AG20443 (cell line): ENCODE data around the gene WDR18.
"Not testable (repeated sequence)": the region's sequence is repeated elsewhere in the genome, so short reads cannot be mapped to it uniquely, and the experiment has no call there.

Experiments used
- DNase-seq: peaks from one replicate; pipeline ENCODE4 v3.0.0; 2012; ENCODE audit warnings: low spot score, mixed read lengths

The WDR18 gene

GRCh38 chr19:1019980-1020867 is 36.1 kb downstream of the WDR18 start:
- DNase-seq = no peak

GRCh38 chr19:1020868-1021425 is 36.8 kb downstream of the WDR18 start, which contains the start of gene TMEM259:
Gene TMEM259, minus strand, starts transcription at chr19:1021123. Its CDS starts 127 bp downstream, at chr19:1020996.
- DNase-seq = peak; percentile 98

GRCh38 chr19:1023883-1024188 is 39.7 kb downstream of the WDR18 start:
- not testable (repeated sequence) for DNase-seq

GRCh38 chr19:1025080-1025479 is 40.9 kb downstream of the WDR18 start:
- not testable (repeated sequence) for DNase-seq

- DNase-seq = peak; percentile 90
Measured at GRCh38 chr19:1025960-1026782, 42.0 kb downstream of the WDR18 start, which contains the start of gene CNN2. Gene CNN2, plus strand, starts transcription at chr19:1026608. Its CDS starts 54 bp downstream, at chr19:1026662.

GRCh38 chr19:1026783-1027649 is 42.9 kb downstream of the WDR18 start:
- no peak for DNase-seq

- DNase-seq = no peak
Measured at GRCh38 chr19:1027650-1028061, 43.5 kb downstream of the WDR18 start.

GRCh38 chr19:1028062-1028926 is 44.1 kb downstream of the WDR18 start:
- DNase-seq = peak; percentile 95

GRCh38 chr19:1032264-1032867 is 48.2 kb downstream of the WDR18 start:
- DNase-seq = no peak

GRCh38 chr19:1035998-1036621 is 52.0 kb downstream of the WDR18 start:
- no peak for DNase-seq

GRCh38 chr19:1037621-1038064 is 53.5 kb downstream of the WDR18 start:
- no peak for DNase-seq

GRCh38 chr19:1038978-1039645 is 55.0 kb downstream of the WDR18 start:
- no peak for DNase-seq

- peak; percentile 95 for DNase-seq
Measured at GRCh38 chr19:1039646-1040475, 55.7 kb downstream of the WDR18 start, which contains the start of gene ABCA7. Gene ABCA7, plus strand, starts transcription at chr19:1040107. Its CDS starts 1,255 bp downstream, at chr19:1041362.

GRCh38 chr19:1040476-1041271 is 56.5 kb downstream of the WDR18 start:
- peak; percentile 96 for DNase-seq

GRCh38 chr19:1041272-1041834 is 57.2 kb downstream of the WDR18 start:
- DNase-seq = no peak

- no peak for DNase-seq
Measured at GRCh38 chr19:1041835-1042685, 57.9 kb downstream of the WDR18 start.
